ENCODE measurements around the gene SUGCT.

SUGCT gene

GRCh38 chr7:40881405-40881926, 746.7 kb downstream of the SUGCT start:
- DNase-seq (ENCODE audit: extremely low read depth, low read depth), result no peak
- TF ChIP-seq CTCF (IDR thresholded peaks at IDR 0.05; ENCODE audit: low read depth, low read length, missing control alignments), result no peak
- H3K4me3 ChIP-seq (replicated peaks; ENCODE audit: low read depth, low read length), result no peak overlapping the region

- H3K4me3 ChIP-seq (replicated peaks; ENCODE audit: low read depth, low read length), result no peak overlapping the region
- TF ChIP-seq CTCF (IDR thresholded peaks at IDR 0.05; ENCODE audit: low read depth, low read length, missing control alignments), result no peak
- no peak for DNase-seq (ENCODE audit: extremely low read depth, low read depth)
These were observed 747.4 kb downstream of the SUGCT start for GRCh38 chr7:40882071-40882658.

- no peak for TF ChIP-seq CTCF (IDR thresholded peaks at IDR 0.05; ENCODE audit: low read depth, low read length, missing control alignments)
- DNase-seq (ENCODE audit: extremely low read depth, low read depth), result no peak
These were observed 749.0 kb downstream of the SUGCT start for GRCh38 chr7:40883826-40884225.

GRCh38 chr7:40884241-40884640, 749.4 kb downstream of the SUGCT start:
- DNase-seq (ENCODE audit: extremely low read depth, low read depth), result no peak
- no peak overlapping the region for H3K4me3 ChIP-seq (replicated peaks; ENCODE audit: low read depth, low read length)
- no peak for TF ChIP-seq CTCF (IDR thresholded peaks at IDR 0.05; ENCODE audit: low read depth, low read length, missing control alignments)

More at GRCh38 chr7:40883826-40884225, 749.0 kb downstream of the SUGCT start:
- H3K4me3 ChIP-seq (replicated peaks; ENCODE audit: low read depth, low read length), result no peak overlapping the region

- DNase-seq (ENCODE audit: extremely low read depth, low read depth), result peak; percentile 22
- H3K4me3 ChIP-seq (replicated peaks; ENCODE audit: low read depth, low read length), result no peak overlapping the region
- TF ChIP-seq CTCF (IDR thresholded peaks at IDR 0.05; ENCODE audit: low read depth, low read length, missing control alignments), result no peak
These were observed 750.7 kb downstream of the SUGCT start for GRCh38 chr7:40885503-40885902.

- no peak for DNase-seq (ENCODE audit: extremely low read depth, low read depth)
- TF ChIP-seq CTCF (IDR thresholded peaks at IDR 0.05; ENCODE audit: low read depth, low read length, missing control alignments), result no peak
- no peak overlapping the region for H3K4me3 ChIP-seq (replicated peaks; ENCODE audit: low read depth, low read length)
These were observed 752.3 kb downstream of the SUGCT start for GRCh38 chr7:40887099-40887498.

GRCh38 chr7:40888499-40888898, 753.7 kb downstream of the SUGCT start:
- no peak for TF ChIP-seq CTCF (IDR thresholded peaks at IDR 0.05; ENCODE audit: low read depth, low read length, missing control alignments)
- no peak overlapping the region for H3K4me3 ChIP-seq (replicated peaks; ENCODE audit: low read depth, low read length)
- no peak for DNase-seq (ENCODE audit: extremely low read depth, low read depth)
